ENCODE measurements around the gene WDR72.

GRCh38 chr15:53808058-53808706, 48.7 kb upstream of the WDR72 start:
- peak; percentile 55 for TF ChIP-seq CTCF (IDR thresholded peaks at IDR 0.05; ENCODE audit: low read depth, low read length, missing input control)
- no peak for TF ChIP-seq RXRA (IDR thresholded peaks at IDR 0.05)
- TF ChIP-seq RAD21 (IDR thresholded peaks at IDR 0.05), result peak; percentile 60 to 68
- no peak for TF ChIP-seq ATF3 (IDR thresholded peaks at IDR 0.05)
- TF ChIP-seq, protein P1, sequence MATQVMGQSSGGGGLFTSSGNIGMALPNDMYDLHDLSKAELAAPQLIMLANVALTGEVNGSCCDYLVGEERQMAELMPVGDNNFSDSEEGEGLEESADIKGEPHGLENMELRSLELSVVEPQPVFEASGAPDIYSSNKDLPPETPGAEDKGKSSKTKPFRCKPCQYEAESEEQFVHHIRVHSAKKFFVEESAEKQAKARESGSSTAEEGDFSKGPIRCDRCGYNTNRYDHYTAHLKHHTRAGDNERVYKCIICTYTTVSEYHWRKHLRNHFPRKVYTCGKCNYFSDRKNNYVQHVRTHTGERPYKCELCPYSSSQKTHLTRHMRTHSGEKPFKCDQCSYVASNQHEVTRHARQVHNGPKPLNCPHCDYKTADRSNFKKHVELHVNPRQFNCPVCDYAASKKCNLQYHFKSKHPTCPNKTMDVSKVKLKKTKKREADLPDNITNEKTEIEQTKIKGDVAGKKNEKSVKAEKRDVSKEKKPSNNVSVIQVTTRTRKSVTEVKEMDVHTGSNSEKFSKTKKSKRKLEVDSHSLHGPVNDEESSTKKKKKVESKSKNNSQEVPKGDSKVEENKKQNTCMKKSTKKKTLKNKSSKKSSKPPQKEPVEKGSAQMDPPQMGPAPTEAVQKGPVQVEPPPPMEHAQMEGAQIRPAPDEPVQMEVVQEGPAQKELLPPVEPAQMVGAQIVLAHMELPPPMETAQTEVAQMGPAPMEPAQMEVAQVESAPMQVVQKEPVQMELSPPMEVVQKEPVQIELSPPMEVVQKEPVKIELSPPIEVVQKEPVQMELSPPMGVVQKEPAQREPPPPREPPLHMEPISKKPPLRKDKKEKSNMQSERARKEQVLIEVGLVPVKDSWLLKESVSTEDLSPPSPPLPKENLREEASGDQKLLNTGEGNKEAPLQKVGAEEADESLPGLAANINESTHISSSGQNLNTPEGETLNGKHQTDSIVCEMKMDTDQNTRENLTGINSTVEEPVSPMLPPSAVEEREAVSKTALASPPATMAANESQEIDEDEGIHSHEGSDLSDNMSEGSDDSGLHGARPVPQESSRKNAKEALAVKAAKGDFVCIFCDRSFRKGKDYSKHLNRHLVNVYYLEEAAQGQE (IDR thresholded peaks at IDR 0.05), result no peak
- TF ChIP-seq GABPA (IDR thresholded peaks at IDR 0.05 in 1 of 2, conservative IDR thresholded peaks at IDR 0.05 in 1 of 2), result no peak
- no peak for TF ChIP-seq JUND (IDR thresholded peaks at IDR 0.05)
- TF ChIP-seq, protein P2, sequence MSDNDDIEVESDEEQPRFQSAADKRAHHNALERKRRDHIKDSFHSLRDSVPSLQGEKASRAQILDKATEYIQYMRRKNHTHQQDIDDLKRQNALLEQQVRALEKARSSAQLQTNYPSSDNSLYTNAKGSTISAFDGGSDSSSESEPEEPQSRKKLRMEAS (IDR thresholded peaks at IDR 0.05), result no peak
- TF ChIP-seq TAF1 (conservative IDR thresholded peaks at IDR 0.05), result no peak
- no peak for TF ChIP-seq EGR1 (IDR thresholded peaks at IDR 0.05; ENCODE audit: low read depth in 2 of 2)
- TF ChIP-seq ZBTB33 (IDR thresholded peaks at IDR 0.05), result no peak

Data from liver (tissue), 3 donors.